SK-N-MC (cell line): ENCODE results near the gene NHSL1.

Experiments used
- DNase-seq: peaks from one replicate; pipeline ENCODE4 v3.0.0-alpha.2; 2011; ENCODE audit warnings: low read depth, low spot score
- H3K27ac ChIP-seq: fragments of 200-600 bp; sonication (generic); 2 replicates; pipeline ENCODE4 v1.5.1; 2016; ENCODE audit warnings: mixed run types
- H3K36me3 ChIP-seq: fragments of 200-600 bp; sonication (generic); 2 replicates; pipeline ENCODE4 v1.6.1; 2017; ENCODE audit warnings: antibody characterized with exemption, low read length, mixed read lengths; ENCODE audit not compliant: insufficient read depth
- H3K4me3 ChIP-seq: fragments of 200-600 bp; sonication (generic); 2 replicates; pipeline ENCODE4 v1.5.1; 2016
- H3K9ac ChIP-seq: fragments of 200-600 bp; sonication (generic); 2 replicates; pipeline ENCODE4 v1.8.0; 2017; ENCODE audit warnings: mixed run types, mixed read lengths; ENCODE audit not compliant: insufficient read length
- H3K9me3 ChIP-seq: fragments of 200-600 bp; sonication (generic); 2 replicates; pipeline ENCODE4 v1.6.1; 2017; ENCODE audit warnings: low read depth, mild to moderate bottlenecking, antibody characterized with exemption, low read length, moderate library complexity, mixed read lengths
- EZH2 ChIP-seq: fragments of 200-600 bp; sonication (generic); IDR thresholded peaks from one replicate; pipeline ENCODE4 v1.6.1; 2017; ENCODE audit warnings: antibody characterized with exemption
- FOXP2 ChIP-seq: optimal IDR thresholded peaks from 2 replicates; pipeline ENCODE3; 2011; ENCODE audit warnings: mild to moderate bottlenecking, moderate library complexity; ENCODE audit not compliant: insufficient read depth; ENCODE audit errors: extremely low read length, control extremely low read depth
- POLR2AphosphoS5 ChIP-seq: IDR thresholded peaks from 2 replicates; pipeline ENCODE4 v1.6.1; 2012; ENCODE audit warnings: mild to moderate bottlenecking, low read depth, low read length, borderline replicate concordance

The NHSL1 gene

GRCh38 chr6:138424004-138424904 is 75.0 kb downstream of the NHSL1 start:
- H3K4me3 ChIP-seq = no peak overlapping the region
- no peak overlapping the region for H3K9ac ChIP-seq
- no peak for TF ChIP-seq EZH2
- TF ChIP-seq FOXP2 = no peak
- TF ChIP-seq POLR2AphosphoS5 = no peak
- no peaks in the 10 kb centered on the region for H3K9me3 ChIP-seq
- no peak overlapping the region for H3K27ac ChIP-seq
- no peak for DNase-seq
- no peaks in the 10 kb centered on the region; the same call in 1 of the 2 replicates for H3K36me3 ChIP-seq

GRCh38 chr6:138422861-138423260 is 76.4 kb downstream of the NHSL1 start:
- Histone ChIP-seq H3K36me3 (no peaks in the 10 kb centered on the region; the same call in 1 of the 2 replicates), H3K9me3 (no peaks in the 10 kb centered on the region), H3K27ac (no peak overlapping the region), H3K4me3 (no peak overlapping the region), H3K9ac (no peak overlapping the region)
- TF ChIP-seq EZH2 = no peak
- TF ChIP-seq POLR2AphosphoS5 = no peak
- no peak for TF ChIP-seq FOXP2
- DNase-seq = no peak

- Histone ChIP-seq H3K36me3 (no peaks in the 10 kb centered on the region; the same call in 1 of the 2 replicates), H3K4me3 (no peak overlapping the region), H3K27ac (no peak overlapping the region), H3K9me3 (no peaks in the 10 kb centered on the region), H3K9ac (no peak overlapping the region)
- DNase-seq = no peak
- no peak for TF ChIP-seq EZH2
- no peak for TF ChIP-seq FOXP2
- TF ChIP-seq POLR2AphosphoS5 = no peak
Measured at GRCh38 chr6:138421608-138422007, 77.7 kb downstream of the NHSL1 start.

- Histone ChIP-seq H3K9ac (no peak overlapping the region), H3K36me3 (no peaks in the 10 kb centered on the region; the same call in 1 of the 2 replicates), H3K4me3 (no peak overlapping the region), H3K27ac (no peak overlapping the region), H3K9me3 (no peaks in the 10 kb centered on the region)
- TF ChIP-seq FOXP2 (no peak), POLR2AphosphoS5 (no peak), EZH2 (no peak)
- DNase-seq = no peak
Measured at GRCh38 chr6:138421089-138421488, 78.2 kb downstream of the NHSL1 start.

- no peak for DNase-seq
- no peak overlapping the region for H3K9ac ChIP-seq
- TF ChIP-seq POLR2AphosphoS5 = no peak
- no peak for TF ChIP-seq FOXP2
- TF ChIP-seq EZH2 = no peak
Measured at GRCh38 chr6:138420356-138420755, 78.9 kb downstream of the NHSL1 start.

GRCh38 chr6:138419766-138420165 is 79.5 kb downstream of the NHSL1 start:
- no peaks in the 10 kb centered on the region for H3K9me3 ChIP-seq
- no peak for TF ChIP-seq POLR2AphosphoS5
- H3K4me3 ChIP-seq = no peak overlapping the region
- H3K9ac ChIP-seq = no peak overlapping the region
- DNase-seq = no peak
- H3K36me3 ChIP-seq = no peaks in the 10 kb centered on the region; the same call in 1 of the 2 replicates
- no peak overlapping the region for H3K27ac ChIP-seq

More at GRCh38 chr6:138420356-138420755, 78.9 kb downstream of the NHSL1 start:
- H3K9me3 ChIP-seq = no peaks in the 10 kb centered on the region
- H3K27ac ChIP-seq = no peak overlapping the region
- H3K36me3 ChIP-seq = no peaks in the 10 kb centered on the region; the same call in 1 of the 2 replicates
- H3K4me3 ChIP-seq = no peak overlapping the region

- Histone ChIP-seq H3K4me3 (no peak overlapping the region), H3K9ac (no peak overlapping the region), H3K27ac (no peak overlapping the region), H3K36me3 (no peaks in the 10 kb centered on the region), H3K9me3 (no peaks in the 10 kb centered on the region)
- TF ChIP-seq FOXP2 (no peak), POLR2AphosphoS5 (no peak)
- no peak for DNase-seq
Measured at GRCh38 chr6:138418118-138418742, 81.1 kb downstream of the NHSL1 start.

- Histone ChIP-seq H3K36me3 (no peaks in the 10 kb centered on the region), H3K9ac (no peak overlapping the region), H3K27ac (no peak overlapping the region), H3K9me3 (no peaks in the 10 kb centered on the region), H3K4me3 (no peak overlapping the region)
- DNase-seq = no peak
- TF ChIP-seq POLR2AphosphoS5 (no peak), FOXP2 (no peak), EZH2 (no peak)
Measured at GRCh38 chr6:138417493-138418117, 81.7 kb downstream of the NHSL1 start.
